HepG2 (cell line): ENCODE measurements around the gene GTF3A. TPM values are rescaled to one million over a fixed set of nuclear protein-coding genes. Genes with fewer than 3 reads are reported as not detected.

Source experiments
- BHLHE40 ChIP-seq: IDR thresholded peaks from 2 replicates; pipeline ENCODE4 v1.6.1; 2011; ENCODE audit warnings: low read length, improper control_type of control experiment
- ELF3 ChIP-seq: IDR thresholded peaks from 2 replicates; pipeline ENCODE4 v1.6.1; 2016; ENCODE audit warnings: missing genetic modification reagents, missing compliant biosample characterization
- ESRRA ChIP-seq: sonication (generic); formaldehyde crosslinking; IDR thresholded peaks from 2 replicates; pipeline ENCODE4 v1.5.1; 2020; ENCODE audit warnings: mild to moderate bottlenecking, low read depth, missing genetic modification reagents
- FOXA1 ChIP-seq, 2 experiments: fragments of 450-650 bp in 1 of 2; sonication (generic) in 1 of 2; formaldehyde crosslinking in 1 of 2; IDR thresholded peaks; 2 replicates each; pipeline versions ENCODE4 v1.4.0 to v1.6.1; 2016 to 2020; ENCODE audit warnings: missing genetic modification reagents in 1 of 2
- LRRFIP1 ChIP-seq: sonication (generic); formaldehyde crosslinking; conservative IDR thresholded peaks from 2 replicates; pipeline ENCODE4 v1.4.0; 2020; ENCODE audit warnings: missing genetic modification reagents
- MBD4 ChIP-seq: IDR thresholded peaks from 2 replicates; pipeline ENCODE4 v1.6.1; 2012; ENCODE audit warnings: low read length, inconsistent platforms, borderline replicate concordance
- MTA1 ChIP-seq: sonication (generic); formaldehyde crosslinking; IDR thresholded peaks from 2 replicates; pipeline ENCODE4 v1.4.0; 2020; ENCODE audit warnings: missing genetic modification reagents, mild to moderate bottlenecking, borderline replicate concordance
- NKX3-1 ChIP-seq: sonication (generic); formaldehyde crosslinking; IDR thresholded peaks from 2 replicates; pipeline ENCODE4 v1.5.0; 2020; ENCODE audit warnings: missing genetic modification reagents
- RAD21 ChIP-seq: fragments of 450-650 bp; formaldehyde crosslinking; IDR thresholded peaks from 2 replicates; pipeline ENCODE4 v1.5.0; 2020; ENCODE audit warnings: mild to moderate bottlenecking
- SOX6 ChIP-seq, 2 experiments: fragments of 450-650 bp in 1 of 2; sonication (generic) in 1 of 2; formaldehyde crosslinking in 1 of 2; IDR thresholded peaks; 2 replicates each; pipeline versions ENCODE4 v1.4.0 to v1.6.1; 2017 to 2020; ENCODE audit warnings: antibody characterized with exemption in 1 of 2, mild to moderate bottlenecking in 1 of 2, missing genetic modification reagents in 1 of 2
- STAG1 ChIP-seq: sonication (generic); formaldehyde crosslinking; IDR thresholded peaks from 2 replicates; pipeline ENCODE4 v1.4.0; 2020; ENCODE audit warnings: missing genetic modification reagents
- TAF1 ChIP-seq: sonication (generic); formaldehyde crosslinking; IDR thresholded peaks from 2 replicates; pipeline ENCODE4 v1.4.0; 2020; ENCODE audit warnings: missing genetic modification reagents
- TFDP1 ChIP-seq: IDR thresholded peaks from 2 replicates; pipeline ENCODE4 v1.6.1; 2016; ENCODE audit warnings: missing compliant biosample characterization, missing genetic modification reagents, borderline replicate concordance
- ZBTB21 ChIP-seq: sonication (generic); formaldehyde crosslinking; IDR thresholded peaks from 2 replicates; pipeline ENCODE4 v1.4.0; 2020; ENCODE audit warnings: missing genetic modification reagents
- ZBTB25 ChIP-seq: IDR thresholded peaks from 2 replicates; pipeline ENCODE4 v1.6.1; 2018; ENCODE audit warnings: missing genetic modification reagents
- ZFAT ChIP-seq: sonication (generic); formaldehyde crosslinking; conservative IDR thresholded peaks from 2 replicates; pipeline ENCODE4 v1.8.1; 2023; ENCODE audit warnings: missing genetic modification reagents, inconsistent platforms
- ZFY ChIP-seq: sonication (generic); formaldehyde crosslinking; IDR thresholded peaks from 2 replicates; pipeline ENCODE4 v1.4.0; 2020; ENCODE audit warnings: missing genetic modification reagents
- ZNF335 ChIP-seq: sonication (generic); formaldehyde crosslinking; IDR thresholded peaks from 2 replicates; pipeline ENCODE4 v1.4.0; 2020; ENCODE audit warnings: missing genetic modification reagents
- ZNF362 ChIP-seq: sonication (generic); formaldehyde crosslinking; IDR thresholded peaks from 2 replicates; pipeline ENCODE4 v1.4.0; 2020; ENCODE audit warnings: missing genetic modification reagents, mild to moderate bottlenecking, borderline replicate concordance
- ZNF432 ChIP-seq: sonication (generic); formaldehyde crosslinking; IDR thresholded peaks from 2 replicates; pipeline ENCODE4 v1.5.0; 2020; ENCODE audit warnings: missing genetic modification reagents, mild to moderate bottlenecking, borderline replicate concordance
- ZNF660 ChIP-seq: sonication (generic); formaldehyde crosslinking; IDR thresholded peaks from 2 replicates; pipeline ENCODE4 v1.5.1; 2020; ENCODE audit warnings: mild to moderate bottlenecking, low read depth, missing genetic modification reagents, borderline replicate concordance
- ZNF776 ChIP-seq: sonication (generic); formaldehyde crosslinking; IDR thresholded peaks from 2 replicates; pipeline ENCODE4 v1.4.0; 2020; ENCODE audit warnings: mild to moderate bottlenecking, missing genetic modification reagents
- ZNF879 ChIP-seq: sonication (generic); formaldehyde crosslinking; IDR thresholded peaks from 2 replicates; pipeline ENCODE4 v1.8.1; 2023; ENCODE audit warnings: missing genetic modification reagents
- polyA plus RNA-seq, 8 experiments: library from polyadenylated mRNA; depleted of rRNA in 3 of 8; stranded (reverse) in 7 of 8; unstranded in 1 of 8; fragments of >200 nt; fragmentation: Illumina TruSeq in 4 of 8; extraction: Trizol in 4 of 8; gene quantifications; 2 replicates each; pipeline versions ENCODE4 v1.2.1 to v1.2.3, GENCODE V29; 2011 to 2016; ENCODE audit warnings: low read depth in 4 of 8, missing spikeins in 1 of 8, mixed read lengths in 1 of 8; ENCODE audit not compliant: insufficient read depth in 1 of 8
- total RNA-seq, 5 experiments: library from RNA; depleted of rRNA; stranded (reverse); fragments of >200 nt; fragmentation: Illumina TruSeq; extraction: Trizol; gene quantifications; 2 replicates each; pipeline ENCODE4 v1.2.3, GENCODE V29; 2016; ENCODE audit warnings: low read depth in 1 of 5

GTF3A gene
- total and polyA plus RNA-seq, 2 of the 13 experiments (the other 11 are each of a cell fraction or from before 2014, with no cell fraction given) = 42.1 to 176 TPM

- no peak for TF ChIP-seq ZFAT (CRISPR knock-in tag)
- TF ChIP-seq ZBTB25 (CRISPR knock-in tag) = no peak
- no peak for TF ChIP-seq ZNF335 (CRISPR knock-in tag)
- TF ChIP-seq BHLHE40 = no peak
- no peak for TF ChIP-seq NKX3-1
- TF ChIP-seq MBD4 = no peak
- no peak for TF ChIP-seq ZBTB21 (CRISPR knock-in tag)
- peak; percentile 78 for TF ChIP-seq RAD21
- no peak for TF ChIP-seq SOX6 (IDR thresholded peaks at IDR 0.05)
- TF ChIP-seq SOX6 (CRISPR knock-in tag; IDR thresholded peaks at IDR 0.05) = no peak
- TF ChIP-seq ZNF776 = no peak
- no peak for TF ChIP-seq TFDP1 (CRISPR knock-in tag)
- no peak for TF ChIP-seq ZNF362
- TF ChIP-seq TAF1 (CRISPR knock-in tag) = no peak
- no peak for TF ChIP-seq ESRRA (CRISPR knock-in tag)
- no peak for TF ChIP-seq ZFY (CRISPR knock-in tag)
- TF ChIP-seq ZNF432 (CRISPR knock-in tag) = no peak
- TF ChIP-seq ZNF879 (CRISPR knock-in tag) = no peak
- TF ChIP-seq LRRFIP1 = no peak
- no peak for TF ChIP-seq FOXA1 (IDR thresholded peaks at IDR 0.05)
- TF ChIP-seq FOXA1 (CRISPR knock-in tag; IDR thresholded peaks at IDR 0.05) = 0 out of 2 replicates have a peak, but pooled peaks have one; percentile 9
- TF ChIP-seq STAG1 (CRISPR knock-in tag) = peak; percentile 69
- peak; percentile 47; the same call in 1 of the 2 replicates for TF ChIP-seq ELF3
- TF ChIP-seq MTA1 = 0 out of 2 replicates have a peak, but pooled peaks have one; percentile 42
- TF ChIP-seq ZNF660 (CRISPR knock-in tag) = no peak
Measured at GRCh38 chr13:27379694-27380641, 44.5 kb upstream of the GTF3A start (continued).
